MM.1S (cell line): Measurements from ENCODE around the gene VWA5B2.

Experiments used
- EZH2 ChIP-seq: fragments of 300-600 bp; sonication (generic); optimal IDR thresholded peaks from 2 replicates; pipeline ENCODE3; 2017; ENCODE audit warnings: low read depth, mild to moderate bottlenecking, antibody characterized with exemption, low read length, mixed read lengths
- EZH2phosphoT487 ChIP-seq: fragments of 300-600 bp; sonication (generic); IDR thresholded peaks from 2 replicates; pipeline ENCODE4 v1.6.1; 2018; ENCODE audit warnings: antibody characterized with exemption, low read length
- TF ChIP-seq, protein P1 (sequence below): fragments of 300-600 bp; sonication (generic); IDR thresholded peaks from 2 replicates; pipeline ENCODE4 v1.5.1; 2016; ENCODE audit warnings: antibody characterized with exemption, low read length, mixed read lengths

- TF ChIP-seq, protein P1, sequence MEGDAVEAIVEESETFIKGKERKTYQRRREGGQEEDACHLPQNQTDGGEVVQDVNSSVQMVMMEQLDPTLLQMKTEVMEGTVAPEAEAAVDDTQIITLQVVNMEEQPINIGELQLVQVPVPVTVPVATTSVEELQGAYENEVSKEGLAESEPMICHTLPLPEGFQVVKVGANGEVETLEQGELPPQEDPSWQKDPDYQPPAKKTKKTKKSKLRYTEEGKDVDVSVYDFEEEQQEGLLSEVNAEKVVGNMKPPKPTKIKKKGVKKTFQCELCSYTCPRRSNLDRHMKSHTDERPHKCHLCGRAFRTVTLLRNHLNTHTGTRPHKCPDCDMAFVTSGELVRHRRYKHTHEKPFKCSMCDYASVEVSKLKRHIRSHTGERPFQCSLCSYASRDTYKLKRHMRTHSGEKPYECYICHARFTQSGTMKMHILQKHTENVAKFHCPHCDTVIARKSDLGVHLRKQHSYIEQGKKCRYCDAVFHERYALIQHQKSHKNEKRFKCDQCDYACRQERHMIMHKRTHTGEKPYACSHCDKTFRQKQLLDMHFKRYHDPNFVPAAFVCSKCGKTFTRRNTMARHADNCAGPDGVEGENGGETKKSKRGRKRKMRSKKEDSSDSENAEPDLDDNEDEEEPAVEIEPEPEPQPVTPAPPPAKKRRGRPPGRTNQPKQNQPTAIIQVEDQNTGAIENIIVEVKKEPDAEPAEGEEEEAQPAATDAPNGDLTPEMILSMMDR: no peak
- no peak for TF ChIP-seq EZH2phosphoT487
- TF ChIP-seq EZH2: no peak
Observed at GRCh38 chr3:184218814-184219213, 10.6 kb upstream of the VWA5B2 start.
